CD14-positive monocyte (primary cell): Measurements from ENCODE around the gene EPHB4. TPM values are rescaled to one million over a fixed set of nuclear protein-coding genes. Genes with fewer than 3 reads are reported as not detected.
"Not testable (repeated sequence)": the region's sequence is repeated elsewhere in the genome, so short reads cannot be mapped to it uniquely, and the experiment has no call there.

Experiments used
- DNase-seq, 3 donors: peaks; one replicate each; pipeline ENCODE4 v3.0.0-alpha.2; 2011 to 2022
- H2AFZ ChIP-seq: 2 replicates; pipeline ENCODE4 v1.6.0; 2012; ENCODE audit warnings: mild to moderate bottlenecking, low read depth, low read length, inconsistent platforms; ENCODE audit not compliant: insufficient read depth, poor library complexity, severe bottlenecking
- H3K27ac ChIP-seq, 2 donors: 1 replicate in 1 of 2; 2 replicates in 1 of 2; pipeline ENCODE4 v1.5.1; 2012 to 2013; ENCODE audit warnings: low read length in 2 of 2, control low read depth in 1 of 2, inconsistent platforms in 1 of 2, low read depth in 1 of 2, mild to moderate bottlenecking in 1 of 2
- H3K27me3 ChIP-seq, 2 donors: one replicate each; pipeline versions ENCODE4 v1.6.0 to v1.6.1; 2011 to 2013; ENCODE audit warnings: low read length in 2 of 2; ENCODE audit not compliant: control insufficient read depth in 2 of 2, insufficient read depth in 2 of 2
- H3K36me3 ChIP-seq, 2 donors: replicated peaks in 1 of 2; 1 replicate in 1 of 2; 2 replicates in 1 of 2; pipeline versions ENCODE4 v1.5.1 to v1.6.1; 2012 to 2013; ENCODE audit warnings: low read length in 2 of 2, control low read depth in 1 of 2, inconsistent platforms in 1 of 2, mild to moderate bottlenecking in 1 of 2; ENCODE audit not compliant: insufficient read depth in 2 of 2, control insufficient read depth in 1 of 2
- H3K4me1 ChIP-seq, 2 donors: 1 replicate in 1 of 2; 2 replicates in 1 of 2; pipeline versions ENCODE4 v1.5.1 to v1.6.1; 2012 to 2013; ENCODE audit warnings: low read length in 2 of 2, control low read depth in 1 of 2, inconsistent platforms in 1 of 2, mild to moderate bottlenecking in 1 of 2, moderate library complexity in 1 of 2; ENCODE audit not compliant: insufficient read depth in 2 of 2, control insufficient read depth in 1 of 2
- H3K4me2 ChIP-seq: replicated peaks from 2 replicates; pipeline ENCODE3; 2012; ENCODE audit warnings: low read length, moderate library complexity, mild to moderate bottlenecking; ENCODE audit not compliant: poor library complexity, severe bottlenecking; ENCODE audit errors: extremely low read depth
- H3K4me3 ChIP-seq, 3 experiments: fragments of 200-600 bp in 1 of 3; sonication (generic) in 1 of 3; replicated peaks in 1 of 3; 1 replicate in 2 of 3; 2 replicates in 1 of 3; pipeline ENCODE4 v1.5.1; 2011 to 2013; ENCODE audit warnings: low read length in 3 of 3, mild to moderate bottlenecking in 3 of 3, control low read depth in 2 of 3, low read depth in 2 of 3, inconsistent platforms in 1 of 3, moderate library complexity in 1 of 3
- H3K79me2 ChIP-seq: 2 replicates; pipeline ENCODE4 v1.6.0; 2012; ENCODE audit warnings: mild to moderate bottlenecking, control low read depth, inconsistent platforms, low read length, moderate library complexity; ENCODE audit not compliant: insufficient read depth
- H3K9ac ChIP-seq: 2 replicates; pipeline ENCODE4 v1.6.0; 2017; ENCODE audit warnings: low read length, mild to moderate bottlenecking; ENCODE audit not compliant: insufficient read depth, poor library complexity, severe bottlenecking
- H3K9me3 ChIP-seq, 2 donors: replicated peaks in 1 of 2; 1 replicate in 1 of 2; 2 replicates in 1 of 2; pipeline versions ENCODE4 v1.5.1 to v1.6.1; 2012 to 2013; ENCODE audit warnings: low read length in 2 of 2, control low read depth in 1 of 2; ENCODE audit not compliant: control insufficient read depth in 1 of 2, insufficient read depth in 1 of 2
- H4K20me1 ChIP-seq: 2 replicates; pipeline ENCODE4 v1.6.0; 2012; ENCODE audit warnings: mild to moderate bottlenecking, low read length, control low read depth, moderate library complexity; ENCODE audit not compliant: insufficient read depth
- H3K27ac Mint-ChIP-seq, 7 donors: one replicate each; pipeline ENCODE4 v1.8.0; 2020; ENCODE audit warnings: mild to moderate bottlenecking in 7 of 7, mixed read lengths in 7 of 7, moderate library complexity in 6 of 7, inconsistent platforms in 2 of 7
- H3K27me3 Mint-ChIP-seq, 3 donors: one replicate each; pipeline ENCODE4 v1.8.0; 2021 to 2022; ENCODE audit warnings: low read depth in 3 of 3, mild to moderate bottlenecking in 3 of 3, mixed read lengths in 3 of 3, moderate library complexity in 3 of 3, inconsistent platforms in 1 of 3
- H3K36me3 Mint-ChIP-seq, 2 donors: one replicate each; pipeline ENCODE4 v1.8.0; 2020; ENCODE audit warnings: mixed read lengths in 2 of 2, inconsistent platforms in 1 of 2, mild to moderate bottlenecking in 1 of 2
- H3K4me1 Mint-ChIP-seq: one replicate; pipeline ENCODE4 v1.8.0; 2020; ENCODE audit warnings: mild to moderate bottlenecking, mixed read lengths
- H3K4me3 Mint-ChIP-seq, 2 donors: one replicate each; pipeline ENCODE4 v1.8.0; 2020; ENCODE audit warnings: mild to moderate bottlenecking in 2 of 2, mixed read lengths in 2 of 2, moderate library complexity in 1 of 2
- H3K9me3 Mint-ChIP-seq, 7 donors: one replicate each; pipeline ENCODE4 v1.8.0; 2020 to 2022; ENCODE audit warnings: mixed read lengths in 7 of 7, mild to moderate bottlenecking in 6 of 7, moderate library complexity in 6 of 7, inconsistent platforms in 2 of 7
- WGBS: methylation state at CpG from one replicate; pipeline ENCODE4 v1.1.5; 2013; ENCODE audit warnings: missing lambda C conversion rate; ENCODE audit not compliant: insufficient coverage; 5-methylcytosine and 5-hydroxymethylcytosine counted together
- intact Hi-C, 2 donors: fragments of 100-400 bp; cut with micrococcal nuclease; formaldehyde crosslinking; loops; one replicate each; pipeline versions ENCODE4 v1.15.0 to v1.15.1; 2023
- polyA plus RNA-seq, 3 donors: library from polyadenylated mRNA; depleted of rRNA in 1 of 3; unstranded in 2 of 3; stranded (reverse) in 1 of 3; fragments of 300-500 nt in 2 of 3; fragments of >200 nt in 1 of 3; fragmentation: Illumina TruSeq in 2 of 3; gene quantifications; 1 replicate in 2 of 3; 2 replicates in 1 of 3; pipeline ENCODE4 v1.2.3, GENCODE V29; 2012 to 2021
- TF ChIP-seq, protein P1 (sequence below): fragments of 200-600 bp; IDR thresholded peaks from one replicate; pipeline ENCODE4 v1.8.0; 2022; ENCODE audit warnings: antibody characterized with exemption, mild to moderate bottlenecking

The EPHB4 gene
- polyA plus RNA-seq, 3 donors, result 5.0 to 6.5 (median 5.7) TPM

DNA sequence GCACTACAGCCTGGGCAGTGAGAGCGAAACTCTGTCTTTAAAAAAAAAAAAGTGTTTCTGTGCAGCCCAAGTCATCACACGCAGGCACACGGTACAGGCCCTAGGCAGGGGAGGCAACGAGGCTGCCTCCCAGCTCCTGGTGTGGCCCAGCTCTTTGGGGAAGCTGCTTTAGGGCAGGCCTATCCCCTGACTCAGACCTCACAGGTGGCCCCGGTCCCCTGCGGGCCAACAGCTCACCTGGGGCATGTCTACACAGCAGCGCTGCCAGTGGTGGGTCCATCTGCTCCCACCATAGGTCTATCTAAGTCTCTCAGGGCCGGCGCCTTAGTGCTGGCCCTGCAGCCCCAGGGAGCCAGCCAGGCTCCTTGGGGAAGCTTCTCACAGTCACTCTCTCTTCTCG, 62.5 kb downstream of the EPHB4 start:
- Histone ChIP-seq H3K4me3 (no peak overlapping the region), H2AFZ (no peak overlapping the region), H3K79me2 (no peaks in the 10 kb centered on the region), H3K27ac (no peak overlapping the region), H3K4me2 (no peak overlapping the region), H3K4me1 (no peaks in the 10 kb centered on the region), H3K9ac (no peak overlapping the region), H3K27me3 (no peaks in the 10 kb centered on the region), H3K36me3 (no peaks in the 10 kb centered on the region), H4K20me1 (no peaks in the 10 kb centered on the region), H3K9me3 (no peaks in the 10 kb centered on the region)
- Mint-ChIP-seq H3K4me3 (no peak overlapping the region), H3K9me3 (peaks cover 0 to 2% (median 0%) of the 10 kb centered on the region in 7 donors), H3K4me1 (peaks cover 11% of the 10 kb centered on the region), H3K36me3 (no peaks in the 10 kb centered on the region), H3K27me3 (peaks cover 5 to 9% (median 8%) of the 10 kb centered on the region in 3 donors), H3K27ac (no peak overlapping the region)
- intact Hi-C loops, result no loop called here
- WGBS, result 58% methylated on average over 10 of the region's 10 CpGs
- DNase-seq, result no peak
- TF ChIP-seq, protein P1, sequence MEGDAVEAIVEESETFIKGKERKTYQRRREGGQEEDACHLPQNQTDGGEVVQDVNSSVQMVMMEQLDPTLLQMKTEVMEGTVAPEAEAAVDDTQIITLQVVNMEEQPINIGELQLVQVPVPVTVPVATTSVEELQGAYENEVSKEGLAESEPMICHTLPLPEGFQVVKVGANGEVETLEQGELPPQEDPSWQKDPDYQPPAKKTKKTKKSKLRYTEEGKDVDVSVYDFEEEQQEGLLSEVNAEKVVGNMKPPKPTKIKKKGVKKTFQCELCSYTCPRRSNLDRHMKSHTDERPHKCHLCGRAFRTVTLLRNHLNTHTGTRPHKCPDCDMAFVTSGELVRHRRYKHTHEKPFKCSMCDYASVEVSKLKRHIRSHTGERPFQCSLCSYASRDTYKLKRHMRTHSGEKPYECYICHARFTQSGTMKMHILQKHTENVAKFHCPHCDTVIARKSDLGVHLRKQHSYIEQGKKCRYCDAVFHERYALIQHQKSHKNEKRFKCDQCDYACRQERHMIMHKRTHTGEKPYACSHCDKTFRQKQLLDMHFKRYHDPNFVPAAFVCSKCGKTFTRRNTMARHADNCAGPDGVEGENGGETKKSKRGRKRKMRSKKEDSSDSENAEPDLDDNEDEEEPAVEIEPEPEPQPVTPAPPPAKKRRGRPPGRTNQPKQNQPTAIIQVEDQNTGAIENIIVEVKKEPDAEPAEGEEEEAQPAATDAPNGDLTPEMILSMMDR, result no peak

DNA sequence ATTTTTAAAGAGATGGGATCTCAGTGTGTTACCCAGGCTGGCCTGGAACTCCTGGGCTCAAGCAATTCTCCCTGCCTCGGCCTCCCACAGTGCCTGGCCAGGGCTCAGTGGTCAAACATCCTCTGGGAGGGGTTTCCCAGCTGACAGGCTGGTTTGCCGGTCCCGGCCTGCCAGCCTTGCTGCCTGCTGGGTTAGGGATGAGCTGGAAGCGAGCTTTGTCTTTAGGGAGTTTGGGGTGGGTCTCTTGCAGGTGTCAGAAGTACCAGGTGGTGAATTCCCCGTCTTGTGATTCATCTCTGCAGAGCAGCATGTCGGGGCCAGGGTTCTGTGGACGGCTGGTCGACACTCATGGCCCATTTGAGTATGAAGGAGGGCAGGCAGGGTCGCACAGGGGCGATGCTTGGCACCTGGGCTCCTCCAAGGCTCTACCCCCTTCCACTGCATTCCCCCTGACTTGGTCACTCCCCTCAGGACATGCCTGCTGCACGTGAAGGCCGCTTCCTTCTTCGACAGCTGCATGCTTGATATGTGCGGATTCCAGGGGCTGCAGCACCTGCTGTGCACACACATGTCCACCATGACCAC, 63.7 kb downstream of the EPHB4 start:
- Mint-ChIP-seq H3K4me1 (peaks cover 11% of the 10 kb centered on the region), H3K27ac (no peak overlapping the region)
- WGBS, result 97% methylated on average over 6 of the region's 14 CpGs

DNA sequence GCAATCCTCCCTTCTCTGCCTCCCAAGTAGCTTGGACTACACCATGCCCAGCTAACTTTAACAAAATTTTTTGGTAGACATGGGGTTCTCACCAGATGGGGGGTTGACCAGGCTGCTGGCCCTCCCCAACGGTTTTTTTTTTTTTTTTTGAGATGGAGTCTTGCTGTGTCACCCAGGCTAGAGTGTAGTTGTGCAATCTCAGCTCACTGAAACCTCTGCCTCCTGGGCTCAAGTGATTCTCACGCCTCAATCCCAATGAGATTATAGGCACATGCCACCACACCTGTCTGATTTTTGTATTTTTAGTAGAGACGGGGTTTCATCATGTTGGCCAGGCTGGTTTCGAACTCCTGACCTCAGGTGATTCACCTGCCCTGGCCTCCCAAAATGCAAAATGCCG, 64.5 kb downstream of the EPHB4 start:
- H3K36me3 Mint-ChIP-seq, H3K27me3 Mint-ChIP-seq, H3K79me2 ChIP-seq, H2AFZ ChIP-seq, H3K4me3 Mint-ChIP-seq, H3K9ac ChIP-seq, H3K36me3 ChIP-seq, H3K4me1 ChIP-seq, H3K4me2 ChIP-seq, H3K27ac Mint-ChIP-seq, intact Hi-C loops, H3K9me3 ChIP-seq, DNase-seq, H4K20me1 ChIP-seq, H3K27ac ChIP-seq, H3K4me3 ChIP-seq, H3K9me3 Mint-ChIP-seq, H3K27me3 ChIP-seq: not testable (repeated sequence)
- WGBS, result 100% methylated on average over 1 of the region's 5 CpGs
- peaks cover 11% of the 10 kb centered on the region for H3K4me1 Mint-ChIP-seq

More for the DNA sequence above, 63.7 kb downstream of the EPHB4 start:
- H4K20me1 ChIP-seq, result no peaks in the 10 kb centered on the region
- no peaks in the 10 kb centered on the region for H3K36me3 Mint-ChIP-seq
- peaks cover 0 to 2% (median 0%) of the 10 kb centered on the region in 7 donors for H3K9me3 Mint-ChIP-seq
- no peak for DNase-seq
- H3K27me3 ChIP-seq, result no peaks in the 10 kb centered on the region
- no peak overlapping the region for H3K27ac ChIP-seq
- no peak overlapping the region for H2AFZ ChIP-seq
- intact Hi-C loops, result no loop called here
- no peaks in the 10 kb centered on the region for H3K4me1 ChIP-seq
- H3K36me3 ChIP-seq, result no peaks in the 10 kb centered on the region
- H3K4me3 ChIP-seq, result no peak overlapping the region
- H3K4me2 ChIP-seq, result no peak overlapping the region
- H3K9ac ChIP-seq, result no peak overlapping the region
- H3K4me3 Mint-ChIP-seq, result no peak overlapping the region
- no peaks in the 10 kb centered on the region for H3K79me2 ChIP-seq
- peaks cover 5 to 8% (median 5%) of the 10 kb centered on the region in 3 donors for H3K27me3 Mint-ChIP-seq
- TF ChIP-seq, protein P1, result no peak
- no peaks in the 10 kb centered on the region for H3K9me3 ChIP-seq
